ENCODE results near the gene FAF1.

The FAF1 gene

DNA sequence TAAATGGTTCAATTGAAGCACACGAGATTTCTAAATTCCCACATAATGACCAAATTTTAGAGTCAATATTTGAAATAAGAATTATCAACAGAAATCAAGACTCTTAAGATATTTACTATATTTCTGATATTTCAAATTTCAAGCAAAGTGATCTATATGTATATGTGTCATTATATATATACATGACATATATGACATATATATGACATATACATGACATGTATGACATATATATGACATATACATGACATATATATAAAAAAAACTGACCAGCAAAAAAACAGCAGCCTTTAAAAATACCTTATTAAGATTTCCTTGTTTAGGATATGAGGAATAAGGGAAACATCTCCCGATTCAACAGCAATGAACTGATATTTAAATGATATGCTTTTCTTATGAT, 266.2 kb downstream of the FAF1 start:
- DNase-seq, result no peak

DNA sequence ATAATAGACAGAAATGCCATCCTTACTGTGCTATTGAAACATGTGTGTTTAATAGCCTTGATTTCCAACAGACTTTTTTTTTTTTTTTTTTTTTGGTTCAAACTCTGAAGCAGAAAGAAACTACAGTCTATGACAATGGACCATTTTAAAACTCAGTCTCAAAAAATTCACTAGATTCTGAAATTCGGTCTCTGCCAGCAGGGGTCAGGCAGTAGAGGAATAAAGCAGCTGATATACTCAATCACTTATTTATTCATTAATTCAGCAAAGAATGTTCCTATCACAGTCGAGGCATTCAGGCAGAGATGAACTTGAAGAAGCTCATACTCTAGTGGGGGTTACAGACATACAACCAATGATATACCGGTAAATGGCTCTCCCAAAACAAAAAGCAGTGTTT, 275.9 kb downstream of the FAF1 start:
- DNase-seq, result no peak

DNA sequence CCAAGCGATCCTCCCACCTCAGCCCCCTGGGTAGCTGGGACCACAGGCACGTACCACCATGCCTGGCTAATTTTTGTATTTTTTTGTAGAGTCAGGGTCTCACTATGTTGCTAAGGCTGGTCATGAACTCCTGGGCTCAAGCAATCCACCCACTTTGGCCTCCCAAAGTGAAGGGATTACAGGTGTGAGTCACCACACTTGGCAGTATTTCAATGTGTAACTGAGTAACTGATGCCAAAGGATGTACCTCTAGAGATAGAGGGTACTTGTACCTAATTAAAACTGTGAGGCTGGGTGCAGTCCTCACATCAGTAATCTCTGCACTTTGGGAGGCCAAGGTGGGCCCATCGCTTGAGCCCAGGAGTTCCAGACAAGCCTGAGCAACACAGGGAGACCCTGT, 278.1 kb downstream of the FAF1 start:
- no peak for DNase-seq

DNA sequence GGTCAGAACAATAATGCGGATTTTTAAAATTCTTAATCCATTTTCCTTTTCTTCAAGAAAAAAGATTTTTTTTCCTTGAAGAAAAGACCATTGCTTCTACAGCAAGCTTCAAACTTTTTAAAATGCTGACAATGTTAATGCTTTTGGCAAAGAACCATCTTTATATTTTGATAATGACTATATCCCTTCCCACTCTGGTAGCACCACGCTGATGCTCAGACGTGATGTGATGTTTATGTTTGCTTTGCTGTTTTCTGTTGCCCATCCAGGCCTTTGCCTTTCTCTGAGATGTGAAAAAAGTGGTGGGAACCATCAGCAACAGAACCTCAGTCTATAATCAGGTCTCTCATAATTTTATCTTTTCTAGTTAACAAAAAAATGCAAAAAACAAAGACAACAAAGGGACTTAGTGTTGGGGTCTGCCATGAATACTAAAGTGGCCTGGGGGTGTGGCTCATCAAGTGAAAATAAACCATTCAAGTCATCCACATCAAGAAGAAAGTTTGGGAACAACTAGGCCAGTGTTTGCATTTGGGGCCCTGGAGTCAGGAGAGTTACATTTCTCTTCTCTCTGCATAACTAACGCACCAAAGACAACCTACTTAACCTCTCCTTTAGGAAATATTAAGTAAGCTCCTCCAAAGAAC, 292.2 kb downstream of the FAF1 start:
- DNase-seq, result no peak

DNA sequence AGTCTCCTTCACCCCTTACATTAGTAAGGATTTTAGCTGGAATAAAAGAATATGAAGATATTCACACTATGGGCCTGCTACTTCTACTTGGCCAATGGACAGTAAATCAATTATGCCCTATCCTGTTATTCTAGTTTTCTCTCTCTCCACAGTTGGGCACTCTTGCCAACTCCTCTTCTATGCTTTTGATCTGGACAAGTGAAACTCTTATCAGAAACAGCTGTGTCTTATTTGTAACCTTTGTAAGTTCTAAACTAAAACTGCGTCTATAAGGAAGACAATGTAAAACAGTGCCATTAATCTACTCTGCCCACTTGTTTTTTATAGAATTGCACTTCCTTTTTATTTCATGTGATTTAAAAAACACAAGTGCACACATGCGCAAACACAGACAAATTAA, 292.8 kb downstream of the FAF1 start:
- DNase-seq, result no peak

DNA sequence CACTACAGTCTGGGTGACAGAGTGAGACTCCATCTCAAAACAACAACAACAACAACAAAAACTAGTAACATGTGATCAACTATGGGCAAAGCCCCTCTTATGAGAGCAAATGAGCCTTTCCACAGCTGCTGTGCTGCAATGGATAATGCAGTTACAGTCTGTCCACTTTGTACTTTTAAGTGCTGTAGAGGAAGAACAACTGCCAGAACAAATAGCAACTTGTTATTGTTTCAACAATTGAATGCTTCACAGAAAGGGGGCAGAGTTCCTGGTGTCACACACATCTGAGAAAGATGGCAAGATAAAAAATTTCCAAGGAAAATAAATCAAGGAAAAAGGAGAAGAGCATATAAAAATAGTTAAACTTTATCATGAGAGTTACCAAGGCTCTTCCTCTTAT, 293.2 kb downstream of the FAF1 start:
- DNase-seq, result no peak

DNA sequence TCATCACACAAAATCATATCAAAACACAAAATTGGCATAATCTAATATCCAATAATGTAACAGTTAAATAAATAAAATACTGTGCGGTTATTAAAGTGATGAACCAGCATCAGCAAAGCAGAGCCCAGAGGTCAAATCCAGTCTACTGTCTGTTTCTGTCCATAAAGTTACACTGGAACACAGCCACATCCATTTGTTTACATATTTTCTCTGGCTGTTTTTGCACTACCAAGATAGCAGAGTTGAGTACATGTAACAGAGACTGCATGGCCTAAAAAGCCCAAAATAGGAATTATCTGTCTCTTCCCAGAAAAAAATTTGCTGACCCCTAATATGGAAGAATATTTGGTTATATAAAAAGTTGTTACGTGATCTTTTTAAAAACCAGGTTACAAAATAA, 294.7 kb downstream of the FAF1 start:
- DNase-seq, result no peak

DNA sequence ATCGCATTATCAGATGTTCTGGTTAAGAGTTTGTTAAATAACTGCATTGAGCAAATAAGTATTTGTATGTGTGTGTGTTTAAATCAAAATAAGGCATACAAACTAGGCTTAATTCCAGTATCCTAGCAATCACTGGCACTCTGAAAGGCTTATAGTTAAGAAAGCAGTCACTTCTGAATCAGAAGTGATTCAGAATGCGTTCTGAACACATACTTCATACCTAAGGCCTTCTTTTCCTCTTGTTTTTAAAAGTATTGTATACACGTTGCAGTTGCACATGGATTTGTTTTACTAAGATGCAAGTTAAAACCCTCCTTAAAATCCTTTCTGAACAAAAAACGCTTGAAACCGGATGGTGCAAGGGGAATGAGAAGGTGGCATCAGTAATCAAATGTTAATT, 298.4 kb downstream of the FAF1 start:
- no peak for DNase-seq

DNA sequence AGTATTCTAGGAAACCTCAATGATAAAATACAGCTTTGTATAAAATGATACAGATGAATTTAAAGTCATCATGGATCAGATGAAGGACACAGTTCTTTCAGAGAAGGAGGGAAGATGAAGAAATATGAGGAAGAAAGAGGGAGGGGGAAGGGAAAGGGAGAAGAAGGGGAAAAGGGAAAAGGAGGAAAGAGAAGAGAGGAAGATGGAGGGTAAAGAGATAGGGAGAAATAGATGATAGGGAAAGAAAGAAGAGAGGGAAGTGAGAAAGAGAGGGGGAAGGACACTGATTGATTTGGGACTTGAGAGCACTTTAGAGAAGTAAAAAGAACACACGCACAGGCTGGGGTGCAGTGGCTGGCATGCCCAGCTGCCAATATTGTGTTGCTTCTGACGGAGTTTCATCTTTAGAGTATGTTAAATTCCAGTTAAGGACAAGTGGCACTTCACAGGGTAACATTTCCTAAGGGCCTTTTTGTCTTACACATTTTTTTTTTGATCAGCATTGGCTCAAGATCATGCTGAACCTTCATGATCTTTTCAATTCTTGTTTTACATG, 300.9 kb downstream of the FAF1 start:
- DNase-seq, result no peak

DNA sequence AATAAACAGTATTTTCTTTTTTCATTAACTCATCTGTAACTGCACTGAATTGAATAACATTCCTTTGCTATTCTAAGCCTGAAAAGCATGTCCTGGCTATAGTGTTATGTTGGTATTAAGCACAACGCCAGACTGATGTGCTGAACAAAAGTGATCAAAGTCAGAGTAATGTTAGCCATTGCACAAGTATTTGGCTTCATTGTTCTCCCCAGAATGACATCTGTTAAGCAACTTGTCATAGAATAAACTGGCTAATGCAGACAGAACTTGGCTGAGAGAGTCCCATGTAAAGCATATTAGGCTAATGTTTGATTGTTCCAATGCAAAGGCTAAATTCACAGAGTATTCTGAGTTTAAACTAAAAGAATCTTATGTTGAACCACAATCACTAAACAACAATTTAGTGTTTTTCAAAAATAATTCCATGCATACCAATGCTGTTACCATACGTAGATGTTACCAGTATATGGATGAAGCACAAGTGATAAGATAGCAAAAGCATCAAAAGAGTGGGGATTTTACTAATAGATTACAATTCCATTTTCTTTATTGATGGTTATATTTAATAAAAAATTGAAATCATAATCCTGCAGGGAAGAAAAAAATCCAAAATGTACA, 301.5 kb downstream of the FAF1 start:
- no peak for DNase-seq

DNA sequence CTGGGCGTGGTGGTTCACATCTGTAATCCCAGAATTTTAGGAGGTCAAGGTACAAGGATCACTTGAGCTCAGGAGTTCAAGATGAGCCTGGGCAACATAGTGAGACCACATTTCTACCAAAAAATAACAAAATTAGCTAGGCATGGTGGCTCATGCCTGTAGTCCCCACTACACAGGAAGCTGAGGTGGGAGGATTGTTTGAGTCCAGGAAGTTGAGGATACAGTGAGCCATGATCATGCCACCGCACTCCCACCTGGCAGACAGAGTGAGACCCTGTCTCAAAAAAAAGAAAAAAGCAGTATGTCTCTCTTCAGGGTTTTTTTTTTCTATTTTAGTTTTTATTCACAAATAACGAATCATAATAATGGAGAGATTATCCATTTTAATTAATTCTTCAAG, 303.1 kb downstream of the FAF1 start:
- no peak for DNase-seq

DNA sequence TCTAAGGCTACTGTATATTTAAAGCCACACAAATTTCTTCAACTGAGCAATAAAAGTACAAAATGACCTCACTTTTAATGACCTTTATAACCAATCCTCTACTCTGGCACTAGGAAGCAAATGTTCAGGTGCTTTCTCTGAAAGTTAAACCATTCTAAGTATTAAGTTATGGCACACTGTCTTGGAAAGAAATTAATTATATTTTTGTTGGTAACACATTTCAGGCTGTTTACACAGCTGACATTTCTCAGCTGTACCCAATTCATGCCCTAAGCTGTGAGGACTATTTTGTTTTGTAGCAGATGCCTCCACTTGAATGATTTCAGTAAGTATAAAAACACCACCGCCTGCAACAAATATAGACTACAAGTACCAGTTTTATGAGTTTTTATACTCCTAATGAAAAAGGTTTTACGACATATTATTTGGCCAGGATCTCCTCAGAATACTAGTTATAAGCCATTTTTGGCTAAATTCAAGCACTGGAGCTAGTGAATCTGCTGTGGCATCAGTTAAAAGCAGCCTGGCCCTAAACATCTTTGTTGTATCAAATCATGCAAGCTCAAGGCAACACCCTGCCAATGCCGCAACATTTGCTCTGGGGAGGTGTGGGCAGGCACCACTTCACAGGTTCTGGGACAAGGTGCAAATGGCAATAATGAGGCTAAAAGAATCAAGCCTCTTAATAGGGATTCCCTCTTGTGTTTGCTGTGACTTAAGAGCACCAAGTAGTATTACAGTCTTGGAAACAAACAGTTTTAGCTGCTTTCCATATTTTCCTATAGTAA, 308.4 kb downstream of the FAF1 start:
- DNase-seq, result no peak

DNA sequence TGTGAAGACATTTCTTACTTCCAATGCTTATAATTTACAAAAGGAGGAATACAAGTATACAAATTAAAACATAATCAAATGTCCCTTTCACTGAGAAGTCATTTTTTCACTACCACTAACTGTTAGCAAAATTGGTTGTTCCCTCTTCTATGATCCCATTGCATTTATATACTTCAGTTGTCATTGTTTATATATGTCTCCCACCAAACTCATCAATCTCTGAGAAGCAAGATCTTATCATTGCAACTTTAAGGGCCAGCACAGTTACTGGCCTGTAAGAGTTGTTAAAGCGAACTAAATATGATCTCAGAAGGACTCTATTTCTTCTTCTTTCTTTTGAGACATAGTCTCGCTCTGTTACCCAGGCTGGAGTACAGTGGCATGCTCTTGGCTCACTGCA, 313.5 kb downstream of the FAF1 start:
- no peak for DNase-seq

DNA sequence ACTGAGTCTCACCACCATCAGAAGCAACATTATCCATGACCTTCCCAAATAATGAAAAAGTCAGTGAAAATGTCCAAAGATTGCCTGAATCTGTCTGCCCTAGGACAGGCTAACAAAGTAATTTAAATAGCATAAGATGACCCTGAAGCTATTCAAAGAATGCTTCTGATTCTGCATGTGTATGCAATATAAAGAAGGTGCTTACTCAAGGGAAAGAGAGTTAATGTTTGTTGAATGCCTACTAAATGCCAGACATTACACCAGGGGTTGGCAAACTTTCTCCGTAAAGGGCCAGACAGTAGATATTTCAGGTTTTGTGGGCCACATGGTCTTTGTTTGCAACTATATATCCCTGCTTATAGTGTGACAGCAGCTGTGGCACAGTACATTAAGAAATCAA, 314.9 kb downstream of the FAF1 start:
- no peak for DNase-seq

DNA sequence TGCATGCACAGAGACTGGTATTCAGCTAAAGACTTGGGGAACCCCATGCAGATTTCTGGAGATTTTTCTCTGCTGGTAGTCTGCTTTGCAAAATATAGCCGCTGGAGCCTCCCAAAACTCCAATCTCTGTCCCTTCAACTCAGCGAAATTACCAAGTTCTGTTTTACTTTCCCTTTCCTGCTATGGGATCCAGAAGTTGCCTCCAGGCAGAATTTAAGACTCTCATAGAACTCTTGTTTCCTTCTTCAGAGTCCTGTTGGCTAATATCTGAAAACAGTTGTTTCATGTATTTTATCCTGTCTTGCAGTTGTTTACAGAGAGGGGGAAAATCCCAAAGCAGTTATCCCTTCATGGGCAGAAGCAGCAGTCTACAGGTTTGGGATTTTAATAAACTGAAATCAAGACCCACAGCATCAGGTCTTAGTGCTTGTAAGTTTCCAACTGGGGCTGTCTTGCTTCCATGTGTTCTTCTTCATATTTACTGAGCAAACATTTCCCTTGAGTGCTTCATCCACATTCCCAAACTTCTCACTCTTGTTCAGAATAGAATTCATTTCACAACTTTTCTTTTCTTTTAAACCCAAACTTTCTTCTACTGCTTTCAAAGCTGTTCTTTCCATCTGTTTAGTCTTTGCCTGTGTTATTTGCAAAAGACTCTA, 315.5 kb downstream of the FAF1 start:
- no peak for DNase-seq

DNA sequence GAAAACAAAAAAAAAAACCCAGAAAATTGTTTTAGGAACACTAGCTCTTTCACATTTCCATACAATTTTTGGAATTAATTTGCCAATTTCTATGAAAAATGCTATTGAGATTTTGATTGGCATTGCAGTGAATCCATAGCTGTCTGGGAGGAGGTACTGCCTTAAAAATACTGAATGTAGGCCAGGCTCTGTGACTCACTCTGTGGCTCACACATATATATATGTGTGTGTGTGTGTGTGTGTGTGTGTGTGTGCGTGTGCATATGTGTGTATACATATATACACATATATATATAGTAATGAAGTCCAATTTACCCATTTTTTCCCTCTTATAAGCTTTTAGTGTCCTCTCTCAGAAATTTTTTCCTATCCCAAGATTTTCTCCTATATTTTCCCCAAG, 322.6 kb downstream of the FAF1 start:
- no peak for DNase-seq

DNA sequence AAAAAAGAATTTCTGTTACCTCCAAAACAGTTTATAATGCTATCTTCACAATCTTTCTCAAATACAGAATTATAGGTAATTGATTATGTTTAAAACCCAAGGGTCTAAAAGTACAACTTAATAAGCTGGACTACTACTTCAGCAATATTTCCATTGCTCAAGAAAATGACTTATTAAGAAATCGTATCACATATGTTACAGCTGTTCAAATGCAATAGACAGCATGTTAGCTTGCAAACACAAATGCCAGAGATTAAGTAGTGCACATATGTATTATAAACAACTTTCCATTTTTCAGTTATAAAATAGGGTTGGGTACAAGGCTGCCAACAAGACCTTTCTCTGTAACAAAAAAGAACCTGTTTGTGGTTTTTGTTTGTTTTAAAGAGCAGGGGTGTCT, 325.8 kb downstream of the FAF1 start:
- DNase-seq, result no peak

DNA sequence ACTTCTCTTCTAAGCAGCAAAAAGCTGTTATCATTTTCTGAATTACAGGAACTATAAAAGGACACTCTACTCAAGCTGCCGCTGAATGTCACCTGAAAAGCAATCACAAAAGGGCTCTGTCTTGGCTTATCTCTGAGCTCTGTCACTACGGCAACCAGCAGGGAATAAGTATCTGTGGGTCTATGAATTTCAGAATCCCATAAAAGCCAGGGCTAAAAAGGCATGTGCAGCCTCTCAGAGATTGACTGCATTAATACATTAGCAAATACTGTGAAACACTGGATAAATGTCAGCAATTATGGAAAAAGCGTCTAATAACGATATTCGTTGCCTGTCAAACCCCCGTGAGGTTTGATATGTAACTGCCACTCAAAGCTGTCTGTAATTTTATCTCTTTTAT, 326.6 kb downstream of the FAF1 start:
- peak; percentile 65 for DNase-seq

DNA sequence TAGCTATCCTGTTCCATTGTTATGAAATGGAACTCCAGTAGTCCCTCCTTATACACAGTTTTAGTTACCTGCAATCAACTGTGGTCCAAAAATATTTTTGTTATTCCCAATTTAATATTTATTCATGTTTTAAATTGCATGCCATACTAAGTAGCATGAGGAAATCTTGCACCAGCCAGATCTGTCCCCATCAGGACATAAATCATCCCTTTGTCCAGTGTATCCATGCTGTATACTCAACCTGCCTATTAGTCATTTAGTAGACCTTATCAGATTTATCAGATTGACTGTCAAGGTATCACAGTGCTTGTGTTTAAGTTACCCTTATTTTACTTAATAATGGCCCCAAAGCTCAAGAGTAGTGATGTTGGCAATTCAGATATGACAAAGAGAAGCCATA, 328.9 kb downstream of the FAF1 start:
- DNase-seq, result no peak

DNA sequence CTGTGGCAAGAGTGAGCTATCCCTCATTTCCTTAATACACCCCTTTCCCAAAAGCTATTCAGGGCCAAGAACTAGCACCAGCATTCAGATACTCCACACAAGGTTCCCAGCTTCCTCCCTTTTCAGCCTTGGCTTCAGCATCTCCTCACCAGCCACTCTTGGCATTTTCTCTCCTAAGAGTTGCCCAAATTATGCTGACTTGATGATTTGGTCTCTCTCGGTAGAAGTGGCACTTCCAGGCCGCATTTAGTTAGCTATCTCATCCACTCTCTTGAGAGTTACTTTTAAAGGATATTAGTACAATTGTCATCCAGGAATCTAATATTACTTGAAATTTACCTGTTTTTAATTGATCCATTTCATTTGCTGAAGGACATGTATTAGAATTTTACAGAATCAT, 337.8 kb downstream of the FAF1 start:
- no peak for DNase-seq

DNA sequence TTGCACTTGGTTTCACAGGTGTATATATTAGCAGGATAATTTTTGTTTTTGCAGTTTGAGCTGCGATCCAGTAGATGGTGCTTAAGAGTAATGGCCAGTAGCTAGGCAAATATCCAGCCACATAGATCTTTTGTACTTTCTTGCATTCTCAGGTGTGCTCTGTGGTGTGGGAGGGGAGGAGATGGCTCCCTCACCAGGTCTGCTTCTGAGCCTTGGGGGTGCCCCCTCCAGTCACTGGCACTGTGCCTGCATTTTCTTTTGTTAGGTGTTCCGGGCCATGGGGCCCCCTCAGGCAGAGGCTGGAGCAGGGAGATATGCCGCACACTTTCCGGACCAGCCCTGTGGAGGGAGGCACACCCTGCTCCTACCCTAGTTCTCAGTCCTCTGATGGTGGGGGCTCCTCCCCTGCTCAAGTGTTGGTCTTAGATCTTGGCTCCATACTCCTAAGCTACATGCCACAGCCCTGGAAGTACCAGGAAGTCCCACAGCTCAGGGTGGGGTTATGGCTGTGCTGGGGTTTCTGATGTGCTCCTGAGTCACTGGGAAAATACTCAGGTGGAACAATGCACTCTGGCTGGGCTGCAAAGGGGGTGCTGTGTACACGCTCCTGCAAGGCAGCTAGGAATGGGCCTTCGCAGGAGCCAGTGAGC, 339.3 kb downstream of the FAF1 start:
- peak; percentile 38 for DNase-seq

DNA sequence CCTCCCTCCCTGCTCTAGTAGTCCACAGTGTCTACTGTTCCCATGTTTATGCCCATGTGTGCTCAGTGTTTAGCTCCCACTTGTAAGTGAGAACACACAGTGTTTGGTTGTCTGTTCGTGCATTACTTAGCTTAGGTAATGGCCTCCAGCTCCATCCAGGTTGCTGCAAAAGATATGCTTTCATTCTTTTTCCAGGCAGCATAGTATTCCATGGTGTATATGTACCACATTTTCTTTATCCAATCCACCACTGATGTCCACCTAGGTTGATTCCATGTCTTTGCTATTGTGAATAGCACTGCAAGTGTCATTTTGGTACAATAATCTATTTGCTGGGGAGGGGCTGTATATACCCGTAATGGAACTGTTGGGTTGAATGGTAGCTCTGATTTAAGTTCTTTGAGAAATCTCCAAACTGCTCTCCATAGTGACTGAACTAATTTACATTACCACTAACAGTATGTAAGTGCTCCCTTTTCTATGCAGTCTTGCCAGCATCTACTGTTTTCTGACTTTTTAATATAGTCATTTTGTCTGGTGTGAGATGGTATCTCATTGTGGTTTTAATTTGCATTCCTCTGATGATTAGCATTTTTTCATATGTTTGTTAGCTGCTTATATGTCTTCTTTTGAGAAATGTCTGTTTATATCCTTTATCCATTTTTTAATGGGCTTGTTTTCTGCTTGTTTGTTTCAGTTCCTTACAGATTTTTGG, 344.9 kb downstream of the FAF1 start:
- no peak for DNase-seq
